Activated CD4-positive, alpha-beta memory T cell treated with anti-CD3 and anti-CD28 coated beads for 36 hours (primary cell): ENCODE results near the gene GABRA6. TPM values are rescaled to one million over a fixed set of nuclear protein-coding genes. Genes with fewer than 3 reads are reported as not detected.

Experiments
- CTCF ChIA-PET: fragments of 350-600 bp; sonication (Branson Sonifier 250); formaldehyde crosslinking; loops from one replicate; lab custom pipeline; 2021; ENCODE audit warnings: antibody characterized with exemption, inconsistent platforms; lab: Charles Lee
- POLR2A ChIA-PET: fragments of 350-600 bp; sonication (Branson Sonifier 250); formaldehyde crosslinking; loops from one replicate; lab custom pipeline; 2021; ENCODE audit warnings: antibody characterized with exemption; lab: Charles Lee
- DNase-seq: peaks from one replicate; pipeline ENCODE4 v3.0.0-alpha.2; 2020
- H3K27ac Mint-ChIP-seq: one replicate; pipeline ENCODE4 v1.8.0; 2021; ENCODE audit warnings: mixed read lengths
- H3K27me3 Mint-ChIP-seq: one replicate; pipeline ENCODE4 v1.8.0; 2021; ENCODE audit warnings: mixed read lengths
- H3K36me3 Mint-ChIP-seq: one replicate; pipeline ENCODE4 v1.8.0; 2021; ENCODE audit warnings: mixed read lengths
- H3K4me1 Mint-ChIP-seq: one replicate; pipeline ENCODE4 v1.8.0; 2021; ENCODE audit warnings: low read depth, mixed read lengths
- H3K4me3 Mint-ChIP-seq: one replicate; pipeline ENCODE4 v1.8.0; 2021; ENCODE audit warnings: mild to moderate bottlenecking, mixed read lengths
- H3K9me3 Mint-ChIP-seq: one replicate; pipeline ENCODE4 v1.8.0; 2021; ENCODE audit warnings: mixed read lengths
- intact Hi-C: fragments of 100-400 bp; cut with micrococcal nuclease; formaldehyde crosslinking; loops from one replicate; pipeline ENCODE4 v1.15.1; 2023
- total RNA-seq, 2 experiments: library from RNA; stranded (reverse); gene quantifications; one replicate each; pipeline ENCODE4 v1.2.3, GENCODE V29; 2021

Gene GABRA6
- total RNA-seq, 2 experiments from 2014 or later: not detected

DNA sequence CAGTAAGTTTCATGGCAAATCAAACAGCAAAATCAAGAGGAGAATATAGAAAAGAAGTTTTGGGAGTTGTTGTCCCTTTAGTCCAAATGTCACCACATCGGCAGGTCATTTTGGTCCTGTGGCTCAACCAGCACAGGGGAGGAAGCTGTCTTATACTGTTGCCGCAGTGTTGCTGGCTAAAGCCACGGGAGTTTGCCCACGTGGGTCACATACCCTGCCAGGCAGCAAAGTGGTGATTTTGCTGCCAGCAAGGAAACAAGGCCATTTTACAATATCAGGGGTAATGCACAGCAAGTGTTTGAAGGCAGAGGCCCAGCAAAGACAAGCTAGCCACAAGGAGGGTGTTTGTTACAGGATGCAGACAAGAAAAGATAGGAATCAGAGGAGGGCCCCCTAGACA is 14.5 kb downstream of the GABRA6 start:
- Mint-ChIP-seq H3K27me3 (no peaks in the 10 kb centered on the region), H3K27ac (no peak overlapping the region), H3K36me3 (no peaks in the 10 kb centered on the region), H3K4me3 (no peak overlapping the region), H3K9me3 (no peaks in the 10 kb centered on the region), H3K4me1 (no peaks in the 10 kb centered on the region)
- CTCF ChIA-PET: interaction anchor here (0.7 kb wide), 1 partner anchor 71 kb away, joined by 3 read pairs; no protein-coding TSS in a partner anchor
- POLR2A ChIA-PET: no interaction called here
- no peak for DNase-seq
- intact Hi-C loops: no loop called here

DNA sequence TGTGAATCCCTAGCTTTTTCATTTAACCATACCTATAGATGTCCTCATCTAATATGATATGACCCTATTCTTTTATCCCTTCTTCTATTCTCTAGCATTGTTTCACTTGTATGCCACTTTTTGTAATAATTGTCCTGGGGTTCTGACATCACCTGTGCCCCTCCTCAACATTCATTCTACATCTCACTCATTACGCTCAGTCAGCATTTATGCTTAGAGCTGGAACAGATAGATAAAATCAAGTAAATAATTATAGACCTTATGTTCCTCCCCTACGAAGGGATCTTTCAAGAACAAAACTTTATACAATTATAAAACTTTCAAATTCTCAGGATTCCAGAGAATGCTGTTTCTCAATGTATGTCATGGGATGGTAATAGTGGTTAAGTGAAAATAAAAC is 18.0 kb downstream of the GABRA6 start:
- Mint-ChIP-seq H3K27ac (no peak overlapping the region), H3K36me3 (no peaks in the 10 kb centered on the region), H3K4me3 (no peak overlapping the region), H3K27me3 (no peaks in the 10 kb centered on the region), H3K9me3 (no peaks in the 10 kb centered on the region), H3K4me1 (no peaks in the 10 kb centered on the region)
- POLR2A ChIA-PET: no interaction called here
- intact Hi-C loops: no loop called here
- CTCF ChIA-PET: no interaction called here
- DNase-seq: no peak

DNA sequence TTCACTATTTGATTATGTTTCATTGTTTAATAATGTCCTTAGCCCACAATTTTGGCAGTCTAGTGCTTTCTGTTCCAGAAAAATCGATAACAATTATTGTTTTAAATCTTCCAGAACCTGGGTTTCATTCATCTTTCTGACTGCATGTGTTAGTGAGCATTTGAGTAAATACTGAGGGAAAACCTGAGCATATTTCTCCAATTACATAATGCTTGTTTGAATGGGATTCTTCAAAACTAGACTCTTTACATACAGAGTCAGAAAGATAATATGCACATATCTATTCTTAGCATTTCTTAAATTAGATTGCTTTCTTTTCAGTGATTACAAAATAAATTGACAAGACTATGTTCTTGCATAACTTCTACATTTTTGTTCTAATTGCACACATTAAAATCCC is 21.9 kb downstream of the GABRA6 start:
- H3K4me3 Mint-ChIP-seq: no peak overlapping the region
- intact Hi-C loops: no loop called here
- no peak overlapping the region for H3K27ac Mint-ChIP-seq
- no peak for DNase-seq
- H3K36me3 Mint-ChIP-seq: no peaks in the 10 kb centered on the region
- POLR2A ChIA-PET: no interaction called here
- CTCF ChIA-PET: no interaction called here
- H3K27me3 Mint-ChIP-seq: no peaks in the 10 kb centered on the region
- no peaks in the 10 kb centered on the region for H3K4me1 Mint-ChIP-seq
- H3K9me3 Mint-ChIP-seq: no peaks in the 10 kb centered on the region

DNA sequence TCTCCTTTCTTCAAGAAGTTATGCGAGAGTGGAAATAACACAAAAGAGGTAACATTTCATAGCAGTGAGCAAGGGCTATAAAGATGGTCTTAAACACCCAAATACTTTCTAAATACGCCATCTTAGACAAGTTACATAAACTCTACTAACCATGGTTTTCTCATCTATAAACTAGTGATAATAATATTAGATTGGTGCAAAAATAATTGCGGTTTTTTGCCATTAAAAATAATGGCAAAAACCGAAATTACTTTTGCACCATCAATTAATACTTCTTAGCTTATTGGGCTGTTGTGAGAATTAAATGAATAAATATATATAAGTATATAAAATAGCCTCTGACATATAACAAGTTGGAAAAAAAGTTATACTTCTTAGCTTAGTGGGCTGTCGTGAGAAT is 23.7 kb downstream of the GABRA6 start:
- intact Hi-C loops: no loop called here
- Mint-ChIP-seq H3K9me3 (no peaks in the 10 kb centered on the region), H3K27ac (no peak overlapping the region), H3K4me3 (no peak overlapping the region), H3K36me3 (no peaks in the 10 kb centered on the region), H3K27me3 (no peaks in the 10 kb centered on the region), H3K4me1 (no peaks in the 10 kb centered on the region)
- CTCF ChIA-PET: no interaction called here
- no peak for DNase-seq
- POLR2A ChIA-PET: no interaction called here

DNA sequence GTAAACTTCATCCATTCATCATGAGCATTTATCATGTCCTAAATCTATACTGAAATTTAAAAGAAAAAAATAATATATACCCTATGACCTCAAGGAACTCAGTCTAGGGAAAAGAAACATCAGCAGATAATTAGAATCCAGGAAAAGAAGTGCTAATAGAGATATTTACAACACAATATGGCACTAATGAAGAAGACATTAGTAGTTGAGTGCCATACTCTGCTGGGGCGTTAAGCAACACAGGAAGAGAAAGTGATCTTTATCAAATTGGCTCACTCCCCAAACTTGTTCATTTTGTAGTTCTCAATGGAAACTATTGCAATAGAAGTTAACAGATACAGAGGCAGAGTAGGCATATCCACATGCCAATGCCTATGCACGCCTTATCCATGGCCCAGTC is 27.5 kb downstream of the GABRA6 start:
- ChIA-PET CTCF (no interaction called here), POLR2A (no interaction called here)
- Mint-ChIP-seq H3K4me1 (no peaks in the 10 kb centered on the region), H3K27ac (no peak overlapping the region), H3K36me3 (no peaks in the 10 kb centered on the region), H3K9me3 (peaks cover 7% of the 10 kb centered on the region), H3K4me3 (no peak overlapping the region), H3K27me3 (no peaks in the 10 kb centered on the region)
- no peak for DNase-seq
- intact Hi-C loops: no loop called here

- no peak overlapping the region for H3K27ac Mint-ChIP-seq
- no peaks in the 10 kb centered on the region for H3K36me3 Mint-ChIP-seq
- H3K27me3 Mint-ChIP-seq: no peaks in the 10 kb centered on the region
- peaks cover 9% of the 10 kb centered on the region for H3K9me3 Mint-ChIP-seq
- no peak overlapping the region for H3K4me3 Mint-ChIP-seq
- ChIA-PET POLR2A (no interaction called here), CTCF (no interaction called here)
- H3K4me1 Mint-ChIP-seq: no peaks in the 10 kb centered on the region
- no peak for DNase-seq
- intact Hi-C loops: no loop called here
Observed at GRCh38 chr5:161719157-161719556, 33.6 kb downstream of the GABRA6 start.

- ChIA-PET POLR2A (no interaction called here), CTCF (no interaction called here)
- Mint-ChIP-seq H3K4me1 (no peaks in the 10 kb centered on the region), H3K36me3 (no peaks in the 10 kb centered on the region), H3K4me3 (no peak overlapping the region), H3K27me3 (no peaks in the 10 kb centered on the region), H3K27ac (no peak overlapping the region), H3K9me3 (peaks cover 9% of the 10 kb centered on the region)
- intact Hi-C loops: no loop called here
- no peak for DNase-seq
Observed at GRCh38 chr5:161720460-161720859, 34.9 kb downstream of the GABRA6 start.

- Mint-ChIP-seq H3K36me3 (no peaks in the 10 kb centered on the region), H3K27me3 (no peaks in the 10 kb centered on the region), H3K4me3 (no peak overlapping the region), H3K27ac (no peak overlapping the region), H3K4me1 (no peaks in the 10 kb centered on the region), H3K9me3 (peaks cover 7% of the 10 kb centered on the region)
- no peak for DNase-seq
- ChIA-PET CTCF (no interaction called here), POLR2A (no interaction called here)
- intact Hi-C loops: no loop called here
Observed at GRCh38 chr5:161734741-161735140, 49.2 kb downstream of the GABRA6 start.

DNA sequence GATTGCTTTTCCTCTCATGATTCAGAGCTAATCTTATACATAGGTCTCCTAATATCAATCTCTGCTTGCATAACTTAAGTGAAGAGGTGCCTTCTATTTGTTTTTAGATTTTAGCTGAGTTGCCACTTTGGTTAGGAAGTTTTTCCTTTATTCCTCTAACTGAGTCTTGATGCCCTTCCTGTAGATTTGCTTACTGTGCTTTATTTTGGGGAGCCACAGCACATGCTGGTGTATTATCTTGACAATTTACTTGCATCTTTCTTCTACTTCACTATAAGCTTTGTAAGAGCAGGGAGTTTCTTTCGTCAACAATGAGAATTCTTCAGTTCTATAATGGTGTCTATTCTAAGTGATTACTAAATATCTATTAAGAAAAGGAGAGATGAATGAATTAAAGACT is 54.9 kb downstream of the GABRA6 start:
- ChIA-PET POLR2A (no interaction called here), CTCF (no interaction called here)
- H3K36me3 Mint-ChIP-seq: no peaks in the 10 kb centered on the region
- H3K9me3 Mint-ChIP-seq: peaks cover 18% of the 10 kb centered on the region
- no peak overlapping the region for H3K27ac Mint-ChIP-seq
- H3K4me3 Mint-ChIP-seq: no peak overlapping the region
- intact Hi-C loops: no loop called here
- no peaks in the 10 kb centered on the region for H3K4me1 Mint-ChIP-seq
- DNase-seq: no peak
- no peaks in the 10 kb centered on the region for H3K27me3 Mint-ChIP-seq

- no peak for DNase-seq
- Mint-ChIP-seq H3K36me3 (no peaks in the 10 kb centered on the region), H3K27ac (no peak overlapping the region), H3K4me3 (no peak overlapping the region), H3K27me3 (no peaks in the 10 kb centered on the region), H3K9me3 (peaks cover 19% of the 10 kb centered on the region), H3K4me1 (no peaks in the 10 kb centered on the region)
- ChIA-PET POLR2A (no interaction called here), CTCF (no interaction called here)
- intact Hi-C loops: no loop called here
Observed at GRCh38 chr5:161744276-161744675, 58.8 kb downstream of the GABRA6 start.

- ChIA-PET POLR2A (no interaction called here), CTCF (no interaction called here)
- H3K27me3 Mint-ChIP-seq: no peaks in the 10 kb centered on the region
- H3K9me3 Mint-ChIP-seq: peaks cover 19% of the 10 kb centered on the region
- intact Hi-C loops: no loop called here
- H3K27ac Mint-ChIP-seq: no peak overlapping the region
- no peaks in the 10 kb centered on the region for H3K4me1 Mint-ChIP-seq
- DNase-seq: no peak
- H3K36me3 Mint-ChIP-seq: no peaks in the 10 kb centered on the region
- no peak overlapping the region for H3K4me3 Mint-ChIP-seq
Observed at GRCh38 chr5:161745392-161745791, 59.9 kb downstream of the GABRA6 start.

DNA sequence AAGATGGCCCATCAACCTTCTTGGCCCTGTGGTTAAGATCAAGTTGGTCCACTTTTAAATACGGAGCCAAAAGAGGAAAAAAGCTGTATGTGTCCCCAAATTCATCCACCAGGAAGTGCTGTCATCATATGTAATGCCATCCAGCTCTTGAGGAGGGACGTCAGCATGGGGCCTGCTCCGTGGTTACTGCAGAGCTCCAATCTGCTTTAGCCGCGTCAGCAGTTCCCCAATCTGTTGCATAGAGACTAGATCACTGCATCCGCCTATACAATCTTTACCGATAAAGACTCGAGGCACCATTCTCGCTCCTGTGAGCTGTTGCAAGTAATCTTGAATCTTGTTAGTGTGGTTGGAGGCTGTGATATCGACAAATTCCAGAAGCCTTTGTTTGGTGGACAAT is 65.7 kb downstream of the GABRA6 start:
- H3K36me3 Mint-ChIP-seq: no peaks in the 10 kb centered on the region

More for the DNA sequence above, 65.7 kb downstream of the GABRA6 start:
- CTCF ChIA-PET: no interaction called here
- H3K27ac Mint-ChIP-seq: no peak overlapping the region
- H3K4me3 Mint-ChIP-seq: no peak overlapping the region
- no peak for DNase-seq
- no peaks in the 10 kb centered on the region for H3K4me1 Mint-ChIP-seq
- no peaks in the 10 kb centered on the region for H3K27me3 Mint-ChIP-seq
- intact Hi-C loops: no loop called here
- POLR2A ChIA-PET: no interaction called here
- H3K9me3 Mint-ChIP-seq: peaks cover 11% of the 10 kb centered on the region
